Esophagus muscularis mucosa (tissue), 4 donors: ENCODE measurements around the gene RMND5A. TPM values are rescaled to one million over a fixed set of nuclear protein-coding genes. Genes with fewer than 3 reads are reported as not detected.

Source experiments
- DNase-seq: peaks from one replicate; pipeline ENCODE4 v3.0.0-alpha.2; 2017; ENCODE audit errors: extremely low spot score
- H3K27ac ChIP-seq, 4 donors: fragments of 200-600 bp; sonication (generic); replicated peaks in 1 of 4; 1 replicate in 3 of 4; 2 replicates in 1 of 4; pipeline ENCODE4 v1.5.1; 2016 to 2019; ENCODE audit warnings: mild to moderate bottlenecking in 1 of 4
- H3K27me3 ChIP-seq, 4 donors: fragments of 200-600 bp; sonication (generic); one replicate each; pipeline versions ENCODE4 v1.5.1 to v1.6.0; 2016 to 2019
- H3K36me3 ChIP-seq, 4 donors: fragments of 200-600 bp; sonication (generic); one replicate each; pipeline ENCODE4 v1.5.1; 2016 to 2019
- H3K4me1 ChIP-seq, 4 donors: fragments of 200-600 bp; sonication (generic); one replicate each; pipeline ENCODE4 v1.5.1; 2016 to 2019
- H3K4me3 ChIP-seq, 4 donors: fragments of 200-600 bp; sonication (generic); 1 replicate in 2 of 4; 2 replicates in 2 of 4; pipeline ENCODE4 v1.5.1; 2016 to 2019; ENCODE audit warnings: mild to moderate bottlenecking in 4 of 4, moderate library complexity in 1 of 4
- H3K9me3 ChIP-seq, 4 donors: fragments of 200-600 bp; sonication (generic); 1 replicate in 3 of 4; 2 replicates in 1 of 4; pipeline ENCODE4 v1.5.1; 2016 to 2019
- CTCF ChIP-seq, 3 experiments: fragments of 200-600 bp in 2 of 3; fragments of 450-650 bp in 1 of 3; sonication (generic) in 2 of 3; IDR thresholded peaks; one replicate each; pipeline ENCODE4 v1.5.1; 2017 to 2019; ENCODE audit warnings: antibody characterized with exemption in 3 of 3, mild to moderate bottlenecking in 2 of 3, moderate library complexity in 1 of 3
- EP300 ChIP-seq: sonication (generic); formaldehyde crosslinking; IDR thresholded peaks from one replicate; pipeline ENCODE4 v1.6.1; 2017; ENCODE audit warnings: antibody characterized with exemption
- POLR2A ChIP-seq: fragments of 450-650 bp; IDR thresholded peaks from one replicate; pipeline ENCODE4 v1.6.1; 2017; ENCODE audit warnings: antibody characterized with exemption, moderate library complexity, mild to moderate bottlenecking, low read depth
- POLR2AphosphoS5 ChIP-seq, 2 donors: sonication (generic); formaldehyde crosslinking; IDR thresholded peaks; one replicate each; pipeline ENCODE4 v1.6.1; 2017; ENCODE audit warnings: antibody characterized with exemption in 2 of 2
- WGBS: methylation state at CpG from one replicate; pipeline ENCODE4 v1.1.5; 2018; 5-methylcytosine and 5-hydroxymethylcytosine counted together
- intact Hi-C: fragments of 100-400 bp; cut with DNase I; formaldehyde crosslinking; loops from one replicate; pipeline ENCODE4 v1.15.1; 2023
- total RNA-seq, 4 donors: library from RNA; depleted of rRNA; stranded (reverse); fragments of >200 nt; gene quantifications; one replicate each; pipeline versions ENCODE4 v1.1.0 to v1.2.1, GENCODE V29; 2016

RMND5A gene
- total RNA-seq, 4 donors from 2014 or later = 42.1 to 85.1 (median 49.8) TPM

- Histone ChIP-seq H3K4me1 (peaks cover 3 to 9% (median 6%) of the 10 kb centered on the region in 4 donors), H3K9me3 (peaks cover 0 to 1% (median under 1%) of the 10 kb centered on the region in 4 donors), H3K4me3 (no peak overlapping the region), H3K27ac (no peak overlapping the region), H3K27me3 (no peaks in the 10 kb centered on the region), H3K36me3 (no peaks in the 10 kb centered on the region)
- no peak for TF ChIP-seq POLR2AphosphoS5 (IDR thresholded peaks at IDR 0.05)
- no peak for TF ChIP-seq EP300
- no peak for TF ChIP-seq POLR2A
- TF ChIP-seq CTCF (IDR thresholded peaks at IDR 0.05) = no peak
- intact Hi-C loops = no loop called here
- WGBS = 59% methylated on average over 1 of the region's 1 CpG
- no peak for DNase-seq
Observed at GRCh38 chr2:86700690-86701089, 19.4 kb upstream of the RMND5A start.

- 71% methylated on average over 14 of the region's 14 CpGs for WGBS
- DNase-seq = no peak
- H3K4me3 ChIP-seq = no peak overlapping the region
- intact Hi-C loops = no loop called here
- no peaks in the 10 kb centered on the region for H3K36me3 ChIP-seq
- no peak for TF ChIP-seq POLR2A
- TF ChIP-seq EP300 = no peak
- no peak for TF ChIP-seq POLR2AphosphoS5 (IDR thresholded peaks at IDR 0.05)
- no peak for TF ChIP-seq CTCF (IDR thresholded peaks at IDR 0.05)
- H3K4me1 ChIP-seq = peaks cover 5 to 9% (median 6%) of the 10 kb centered on the region in 4 donors
- no peak overlapping the region for H3K27ac ChIP-seq
- no peaks in the 10 kb centered on the region for H3K9me3 ChIP-seq
- H3K27me3 ChIP-seq = no peaks in the 10 kb centered on the region
Observed at GRCh38 chr2:86703704-86704361, 16.3 kb upstream of the RMND5A start.

- Histone ChIP-seq H3K27ac (no peak overlapping the region), H3K9me3 (no peaks in the 10 kb centered on the region), H3K4me3 (no peak overlapping the region), H3K27me3 (no peaks in the 10 kb centered on the region), H3K36me3 (no peaks in the 10 kb centered on the region), H3K4me1 (peaks cover 5 to 9% (median 6%) of the 10 kb centered on the region in 4 donors)
- intact Hi-C loops = no loop called here
- WGBS = 44% methylated on average over 4 of the region's 4 CpGs
- no peak for TF ChIP-seq CTCF (IDR thresholded peaks at IDR 0.05)
- no peak for TF ChIP-seq POLR2A
- no peak for TF ChIP-seq POLR2AphosphoS5 (IDR thresholded peaks at IDR 0.05)
- no peak for TF ChIP-seq EP300
- no peak for DNase-seq
Observed at GRCh38 chr2:86704459-86704971, 15.6 kb upstream of the RMND5A start.

- H3K27ac ChIP-seq = no peak overlapping the region
Observed at GRCh38 chr2:86706220-86706619, 13.9 kb upstream of the RMND5A start.

More at GRCh38 chr2:86706220-86706619, 13.9 kb upstream of the RMND5A start:
- peaks cover 5 to 9% (median 6%) of the 10 kb centered on the region in 4 donors for H3K4me1 ChIP-seq
- DNase-seq = no peak
- no peak overlapping the region for H3K4me3 ChIP-seq
- no peaks in the 10 kb centered on the region for H3K36me3 ChIP-seq
- H3K9me3 ChIP-seq = no peaks in the 10 kb centered on the region
- TF ChIP-seq CTCF (IDR thresholded peaks at IDR 0.05) (no peak), POLR2AphosphoS5 (IDR thresholded peaks at IDR 0.05) (no peak), EP300 (no peak), POLR2A (no peak)
- WGBS = 91% methylated on average over 6 of the region's 6 CpGs
- intact Hi-C loops = no loop called here
- H3K27me3 ChIP-seq = no peaks in the 10 kb centered on the region
